ENCODE results near the gene CCDC9B. TPM values are rescaled to one million over a fixed set of nuclear protein-coding genes. Genes with fewer than 3 reads are reported as not detected.

Gene CCDC9B
- total RNA-seq, 2 donors from 2014 or later: 9.0 to 29.7 TPM

DNA sequence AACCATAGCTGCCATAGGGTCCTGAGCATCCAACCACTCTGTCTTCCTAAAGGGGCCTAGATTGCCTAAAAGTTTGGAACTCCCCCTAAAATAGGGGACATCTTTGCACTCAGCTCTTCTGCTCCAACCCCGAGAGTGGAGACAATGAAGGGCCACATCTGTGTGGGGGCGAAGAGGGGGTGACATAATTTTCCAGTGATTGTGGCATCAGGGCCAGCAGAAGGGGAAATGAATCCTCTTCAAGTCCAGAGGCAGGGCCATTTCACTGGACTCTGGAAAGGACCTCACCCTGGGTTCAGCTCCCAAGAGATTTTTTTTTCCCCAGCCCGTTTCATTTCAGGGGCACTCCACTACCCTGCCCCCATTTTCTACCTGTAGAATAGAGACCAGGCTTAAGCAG, 53.2 kb downstream of the CCDC9B start:
- TF ChIP-seq POLR2AphosphoS5 (IDR thresholded peaks at IDR 0.05) (no peak), POLR2A (IDR thresholded peaks at IDR 0.05) (no peak)
- TF ChIP-seq, protein P1, sequence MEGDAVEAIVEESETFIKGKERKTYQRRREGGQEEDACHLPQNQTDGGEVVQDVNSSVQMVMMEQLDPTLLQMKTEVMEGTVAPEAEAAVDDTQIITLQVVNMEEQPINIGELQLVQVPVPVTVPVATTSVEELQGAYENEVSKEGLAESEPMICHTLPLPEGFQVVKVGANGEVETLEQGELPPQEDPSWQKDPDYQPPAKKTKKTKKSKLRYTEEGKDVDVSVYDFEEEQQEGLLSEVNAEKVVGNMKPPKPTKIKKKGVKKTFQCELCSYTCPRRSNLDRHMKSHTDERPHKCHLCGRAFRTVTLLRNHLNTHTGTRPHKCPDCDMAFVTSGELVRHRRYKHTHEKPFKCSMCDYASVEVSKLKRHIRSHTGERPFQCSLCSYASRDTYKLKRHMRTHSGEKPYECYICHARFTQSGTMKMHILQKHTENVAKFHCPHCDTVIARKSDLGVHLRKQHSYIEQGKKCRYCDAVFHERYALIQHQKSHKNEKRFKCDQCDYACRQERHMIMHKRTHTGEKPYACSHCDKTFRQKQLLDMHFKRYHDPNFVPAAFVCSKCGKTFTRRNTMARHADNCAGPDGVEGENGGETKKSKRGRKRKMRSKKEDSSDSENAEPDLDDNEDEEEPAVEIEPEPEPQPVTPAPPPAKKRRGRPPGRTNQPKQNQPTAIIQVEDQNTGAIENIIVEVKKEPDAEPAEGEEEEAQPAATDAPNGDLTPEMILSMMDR (IDR thresholded peaks at IDR 0.05): no peak
- Histone ChIP-seq H3K4me3 (no peak overlapping the region), H3K27me3 (replicated peaks; ENCODE audit: insufficient read depth) (peaks cover 5% of the 10 kb centered on the region), H3K9me3 (no peaks in the 10 kb centered on the region), H3K27ac (no peak overlapping the region), H3K4me1 (replicated peaks) (no peaks in the 10 kb centered on the region), H3K36me3 (no peaks in the 10 kb centered on the region)
- DNase-seq (ENCODE audit: low spot score): no peak
- intact Hi-C loops (cut with DNase I): loop anchor here (10.0 kb wide), 1 partner anchor 77 kb away; no protein-coding TSS in a partner anchor
- WGBS: 92% methylated on average over 3 of the region's 3 CpGs

DNA sequence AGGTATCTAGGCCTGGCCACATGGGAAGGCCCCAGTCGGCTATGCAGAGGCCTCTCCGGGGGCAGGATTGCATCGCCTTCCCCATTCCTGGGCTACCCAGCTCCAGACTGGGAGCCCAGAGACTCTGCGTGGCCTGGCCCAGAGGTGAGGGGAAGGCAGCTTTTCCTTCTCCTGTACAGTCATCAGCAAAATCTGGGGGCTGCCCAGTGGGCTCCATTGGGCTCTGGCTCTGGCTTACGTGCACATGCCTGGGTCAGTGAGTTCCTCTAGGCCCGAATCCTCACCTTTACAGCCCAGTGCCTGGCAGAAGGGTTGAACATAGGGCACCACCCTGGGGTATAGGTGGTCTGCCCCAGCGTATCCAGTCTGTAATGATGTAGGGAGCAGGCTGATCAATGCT, 53.9 kb downstream of the CCDC9B start:
- H3K4me3 ChIP-seq: no peak overlapping the region
- no peaks in the 10 kb centered on the region for H3K36me3 ChIP-seq
- intact Hi-C loops (cut with DNase I): loop anchor here (10.0 kb wide), 1 partner anchor 78 kb away; no protein-coding TSS in a partner anchor
- H3K4me1 ChIP-seq (replicated peaks): no peaks in the 10 kb centered on the region
- no peak overlapping the region for H3K27ac ChIP-seq
- H3K27me3 ChIP-seq (replicated peaks; ENCODE audit: insufficient read depth): peaks cover 5% of the 10 kb centered on the region
- DNase-seq (ENCODE audit: low spot score): no peak
- 100% methylated on average over 5 of the region's 7 CpGs for WGBS
- no peaks in the 10 kb centered on the region for H3K9me3 ChIP-seq
- TF ChIP-seq, protein P1 (IDR thresholded peaks at IDR 0.05): no peak
- TF ChIP-seq POLR2AphosphoS5 (IDR thresholded peaks at IDR 0.05): no peak
- no peak for TF ChIP-seq POLR2A (IDR thresholded peaks at IDR 0.05)

DNA sequence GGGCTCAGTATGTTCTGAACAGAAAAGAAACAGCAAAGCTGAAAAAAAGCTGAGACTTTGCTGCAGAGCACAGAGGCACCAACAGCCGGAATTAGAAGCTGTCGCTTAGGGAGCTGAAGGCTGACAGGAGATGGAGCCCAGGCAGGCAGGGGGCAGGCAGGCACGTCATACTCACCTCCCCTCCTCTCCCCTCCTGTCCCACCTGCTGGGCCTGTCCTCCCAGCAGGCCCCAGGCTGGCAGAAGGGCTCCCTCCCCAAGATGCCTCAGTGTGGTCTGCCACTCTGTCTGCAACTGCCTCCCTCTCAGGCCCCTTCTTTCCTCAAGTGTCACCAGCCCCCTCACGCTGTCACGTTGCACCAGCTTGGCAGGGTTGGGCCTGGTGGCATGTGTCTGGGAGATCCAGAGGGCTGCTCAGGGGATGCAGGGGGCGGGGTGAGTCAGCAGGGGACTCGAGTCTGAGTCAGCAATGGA, 54.6 kb downstream of the CCDC9B start:
- H3K36me3 ChIP-seq: no peaks in the 10 kb centered on the region
- intact Hi-C loops (cut with DNase I): loop anchor here (10.0 kb wide), 1 partner anchor 79 kb away; no protein-coding TSS in a partner anchor
- no peak overlapping the region for H3K4me3 ChIP-seq
- WGBS: 90% methylated on average over 7 of the region's 7 CpGs
- H3K9me3 ChIP-seq: no peaks in the 10 kb centered on the region
- peaks cover 11% of the 10 kb centered on the region for H3K27me3 ChIP-seq (replicated peaks; ENCODE audit: insufficient read depth)
- TF ChIP-seq POLR2A (IDR thresholded peaks at IDR 0.05) (no peak), POLR2AphosphoS5 (IDR thresholded peaks at IDR 0.05) (no peak)
- TF ChIP-seq, protein P1 (IDR thresholded peaks at IDR 0.05): no peak
- H3K4me1 ChIP-seq (replicated peaks): no peaks in the 10 kb centered on the region
- DNase-seq (ENCODE audit: low spot score): no peak
- no peak overlapping the region for H3K27ac ChIP-seq

DNA sequence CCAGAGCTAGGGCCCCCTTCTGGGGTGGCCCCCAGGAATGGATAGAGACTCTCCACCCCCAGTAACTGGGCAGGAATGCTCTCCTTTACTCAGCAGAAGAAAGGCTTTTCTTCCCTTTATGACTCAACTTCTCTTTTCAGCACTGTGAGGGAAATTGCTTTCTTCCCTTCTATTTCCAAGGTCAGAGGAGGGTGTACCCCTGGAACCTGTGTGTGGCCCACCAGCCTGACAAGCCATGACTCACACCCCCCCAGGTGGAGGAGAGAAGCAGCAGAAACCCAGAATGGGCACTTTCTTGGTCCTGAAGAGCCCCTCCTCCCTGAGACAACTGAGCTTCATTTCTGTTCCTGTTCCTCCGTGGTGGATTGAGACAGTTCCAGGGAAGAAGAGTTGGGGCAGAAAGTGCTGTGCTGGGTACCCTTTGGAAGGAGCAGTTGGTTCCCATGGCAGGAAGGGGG, 55.2 kb downstream of the CCDC9B start:
- H3K4me3 ChIP-seq: no peak overlapping the region
- no peak for TF ChIP-seq POLR2A (IDR thresholded peaks at IDR 0.05)
- TF ChIP-seq POLR2AphosphoS5 (IDR thresholded peaks at IDR 0.05): no peak
- TF ChIP-seq, protein P1 (IDR thresholded peaks at IDR 0.05): no peak
- no peak for DNase-seq (ENCODE audit: low spot score)
- no peak overlapping the region for H3K27ac ChIP-seq
- H3K36me3 ChIP-seq: no peaks in the 10 kb centered on the region
- H3K4me1 ChIP-seq (replicated peaks): no peaks in the 10 kb centered on the region
- WGBS: 8% methylated on average over 1 of the region's 1 CpG
- no peaks in the 10 kb centered on the region for H3K9me3 ChIP-seq
- intact Hi-C loops (cut with DNase I): loop anchor here (10.0 kb wide), 1 partner anchor 79 kb away; no protein-coding TSS in a partner anchor
- peaks cover 12% of the 10 kb centered on the region for H3K27me3 ChIP-seq (replicated peaks; ENCODE audit: insufficient read depth)

DNA sequence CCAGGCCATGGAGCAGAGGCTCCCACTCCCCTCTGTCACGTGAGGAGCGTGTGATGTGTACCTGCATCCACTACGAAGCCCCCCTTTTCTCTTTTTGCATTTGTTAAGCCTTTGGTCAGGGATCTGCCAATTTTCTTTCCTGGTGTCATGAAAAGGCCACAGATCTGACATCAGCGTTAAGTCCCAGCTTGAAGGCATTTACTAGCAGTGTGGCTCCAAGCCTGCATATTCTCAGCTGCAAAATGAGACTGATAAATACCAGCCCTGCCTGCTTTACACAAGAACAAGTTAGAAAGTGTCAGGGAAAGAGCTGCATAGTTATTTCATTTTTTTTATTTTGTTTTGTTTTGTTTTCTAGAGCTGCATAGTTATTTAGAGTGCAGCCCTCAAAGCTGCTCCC, 55.6 kb downstream of the CCDC9B start:
- Histone ChIP-seq H3K27ac (no peak overlapping the region), H3K36me3 (no peaks in the 10 kb centered on the region), H3K9me3 (no peaks in the 10 kb centered on the region), H3K4me3 (no peak overlapping the region), H3K4me1 (replicated peaks) (no peaks in the 10 kb centered on the region), H3K27me3 (replicated peaks; ENCODE audit: insufficient read depth) (peaks cover 12% of the 10 kb centered on the region)
- no peak for DNase-seq (ENCODE audit: low spot score)
- intact Hi-C loops (cut with DNase I): loop anchor here (10.0 kb wide), 1 partner anchor 80 kb away; no protein-coding TSS in a partner anchor
- TF ChIP-seq, protein P1 (IDR thresholded peaks at IDR 0.05): no peak
- TF ChIP-seq POLR2AphosphoS5 (IDR thresholded peaks at IDR 0.05): no peak
- WGBS: 49% methylated on average over 4 of the region's 4 CpGs

Data from prostate gland (tissue), 2 donors.